Activated CD4-positive, alpha-beta T cell treated with anti-CD3 and anti-CD28 coated beads, Interleukin-2, amount 50 U/mL, for 24 hours (primary cell): ENCODE results near the gene GPR161.
A peak's percentile ranks its signal among the peaks of the same experiment; 100 is the strongest.

Experiments used
- DNase-seq, 2 donors: peaks; one replicate each; pipeline ENCODE4 v3.0.0-alpha.2; 2020; ENCODE audit warnings: low read depth in 1 of 2, low spot score in 1 of 2

The GPR161 gene

DNA sequence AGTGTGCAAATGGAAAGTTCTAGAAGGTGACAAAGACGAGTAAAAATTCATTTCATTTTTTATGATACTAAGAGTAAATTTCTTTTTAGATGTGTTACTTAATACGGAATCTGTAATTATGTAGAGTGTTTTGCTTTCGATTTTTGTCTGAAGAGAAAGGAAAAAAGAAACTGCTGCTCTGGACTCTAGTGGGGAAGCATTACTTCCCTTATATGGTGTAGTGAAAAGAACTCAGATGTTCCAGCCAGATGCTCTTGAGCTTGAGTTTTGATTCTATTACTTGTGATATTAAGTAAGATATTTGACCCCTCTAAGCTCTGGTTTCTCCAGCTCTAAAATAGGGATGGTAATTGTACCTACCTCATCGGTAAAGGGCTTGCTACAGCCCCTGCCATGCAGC lies 12.2 kb upstream of the GPR161 start:
- DNase-seq, result no peak

DNA sequence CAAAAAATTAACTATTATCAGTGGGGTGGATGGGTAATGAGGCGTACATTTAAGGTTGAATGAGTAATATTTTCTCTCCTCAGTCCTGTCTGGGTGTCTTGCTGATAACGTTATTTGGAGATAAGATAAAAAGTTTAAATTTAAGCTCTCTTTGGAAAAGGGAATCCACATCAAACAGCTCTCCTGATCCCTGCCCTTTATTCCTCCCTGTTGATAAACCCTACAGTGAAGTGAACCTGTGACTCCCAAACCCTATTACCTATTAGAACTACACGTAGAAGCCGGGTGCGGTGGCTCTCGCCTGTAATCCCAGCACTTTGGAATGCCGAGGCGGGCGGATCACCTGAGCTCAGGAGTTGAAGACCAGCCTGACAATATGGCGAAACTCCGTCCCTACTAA lies 9.9 kb upstream of the GPR161 start:
- no peak for DNase-seq

DNA sequence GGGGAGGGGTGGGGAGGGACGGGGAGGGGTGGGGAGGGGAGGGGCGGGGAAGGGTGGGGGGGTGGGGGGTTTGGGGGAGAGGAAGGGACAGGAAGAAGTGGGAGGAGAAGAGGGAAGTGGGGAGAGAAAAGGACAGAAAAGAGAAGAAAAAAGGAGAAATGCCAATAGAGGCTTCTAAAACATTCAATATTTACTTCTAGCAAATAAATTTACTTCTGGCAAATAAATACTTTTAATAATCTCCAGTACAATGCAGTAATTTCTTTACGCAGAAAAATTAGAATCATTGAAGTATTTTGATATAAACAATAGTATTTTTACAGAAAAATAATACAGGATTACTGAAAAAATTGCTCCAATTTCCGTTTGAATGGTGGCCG lies 9.4 kb upstream of the GPR161 start:
- DNase-seq, result no peak

DNA sequence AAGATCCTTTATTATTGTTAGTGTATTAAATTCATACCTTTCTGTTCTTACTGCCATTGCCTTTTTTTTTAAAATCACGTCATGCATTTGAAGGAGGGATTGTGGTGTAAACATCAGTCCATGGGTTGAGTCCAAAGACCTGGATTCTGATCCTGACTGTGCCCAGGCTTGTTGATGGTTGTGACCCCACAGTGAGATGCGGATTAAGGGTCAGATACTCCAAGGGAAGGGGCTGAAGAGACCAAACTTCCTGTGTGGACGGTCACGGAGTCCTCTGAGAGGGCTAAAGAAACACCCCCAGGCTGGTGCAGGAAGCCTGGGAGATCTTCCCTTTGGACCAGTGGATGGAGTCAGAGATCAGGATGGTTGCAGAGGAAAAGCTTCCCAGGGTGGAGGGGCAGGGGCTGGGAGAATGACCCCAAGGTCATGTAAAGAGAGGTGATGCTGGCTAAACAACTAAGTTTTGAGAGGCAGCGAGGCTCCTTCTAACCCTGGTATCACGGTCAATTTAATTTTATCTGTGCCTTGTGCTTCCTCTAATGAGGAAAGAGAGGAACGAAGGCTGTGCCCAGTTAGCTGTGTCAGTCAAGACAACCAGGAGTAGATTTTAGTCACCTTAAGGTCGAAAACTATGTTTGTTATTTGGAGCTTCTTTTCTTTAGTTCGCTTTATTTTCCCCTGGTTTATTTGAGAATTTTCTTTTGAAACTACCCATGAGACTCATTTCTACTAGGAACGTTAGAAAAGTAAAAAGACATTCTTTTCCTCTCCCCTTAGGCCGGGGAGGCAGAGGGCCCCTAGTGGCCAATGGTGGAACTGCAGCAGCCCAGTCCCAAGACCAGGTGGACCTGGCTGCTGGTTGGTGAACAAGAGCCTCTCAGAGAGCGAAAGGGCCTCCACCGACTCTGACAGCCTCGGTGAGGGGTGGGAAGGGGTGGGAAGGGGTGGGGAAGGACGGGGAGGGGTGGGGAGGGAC lies 8.7 kb upstream of the GPR161 start:
- peak; percentile 77 for DNase-seq

DNA sequence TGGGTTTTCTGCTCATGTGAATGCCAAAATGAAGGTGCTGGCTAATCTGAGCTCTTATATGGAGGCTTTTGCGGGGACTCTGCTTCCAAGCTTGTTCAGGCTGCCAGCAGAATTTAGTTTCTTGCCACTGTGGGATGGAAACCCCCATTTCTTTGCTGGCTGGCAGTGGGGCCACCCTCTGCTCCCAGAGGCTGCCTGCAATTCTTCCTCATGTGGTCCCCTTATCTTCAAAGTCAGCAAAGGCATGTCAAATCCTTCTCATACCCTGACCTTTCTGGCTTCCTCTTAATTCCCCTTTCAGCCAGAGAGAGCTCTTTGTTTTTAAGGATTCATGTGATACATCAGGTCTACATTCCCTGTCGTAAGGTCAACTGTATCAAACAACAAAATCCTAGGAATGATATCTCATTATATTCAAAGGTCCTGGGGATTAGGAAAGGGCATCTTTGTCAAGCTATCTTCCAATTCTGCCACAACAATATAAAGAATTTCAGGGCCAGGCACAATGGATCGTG lies 5.2 kb upstream of the GPR161 start:
- no peak for DNase-seq

DNA sequence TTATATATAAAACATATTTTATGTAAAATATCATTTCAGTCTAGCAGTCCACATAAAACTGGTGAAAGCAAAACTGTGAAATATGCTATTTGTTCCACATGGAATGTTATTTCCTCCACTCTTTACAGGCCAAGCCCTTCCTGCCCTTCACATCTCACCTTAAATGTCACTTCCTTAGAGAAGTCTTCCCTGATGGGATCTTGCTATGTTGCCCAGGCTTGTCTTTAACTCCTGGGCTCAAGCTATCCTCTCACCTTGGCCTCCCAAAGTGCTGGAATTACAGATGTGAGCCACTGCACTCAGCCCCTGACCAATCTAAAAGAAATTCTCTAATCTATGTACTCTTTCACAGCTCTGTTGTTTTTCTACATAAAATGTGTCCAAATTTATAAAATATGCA lies 2.3 kb upstream of the GPR161 start:
- no peak for DNase-seq

DNA sequence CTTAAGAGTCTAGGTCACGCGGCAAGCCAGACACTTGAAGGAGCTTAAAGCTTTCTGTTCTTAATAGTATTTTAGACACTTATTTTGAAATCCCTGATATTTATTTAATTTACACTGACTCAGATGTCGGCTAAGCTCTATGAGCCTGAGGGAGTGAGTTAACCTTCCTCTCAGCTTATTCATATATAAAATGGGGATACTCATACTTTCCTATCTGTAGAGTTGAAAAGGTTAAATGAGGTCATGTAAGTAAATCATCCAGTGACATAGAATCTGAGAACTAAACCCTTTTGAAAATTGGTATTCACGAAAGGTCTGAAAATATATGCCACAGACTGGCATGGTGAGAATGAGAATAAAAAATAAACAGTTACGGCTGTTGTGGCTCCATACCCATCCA lies 1.4 kb upstream of the GPR161 start:
- no peak for DNase-seq

DNA sequence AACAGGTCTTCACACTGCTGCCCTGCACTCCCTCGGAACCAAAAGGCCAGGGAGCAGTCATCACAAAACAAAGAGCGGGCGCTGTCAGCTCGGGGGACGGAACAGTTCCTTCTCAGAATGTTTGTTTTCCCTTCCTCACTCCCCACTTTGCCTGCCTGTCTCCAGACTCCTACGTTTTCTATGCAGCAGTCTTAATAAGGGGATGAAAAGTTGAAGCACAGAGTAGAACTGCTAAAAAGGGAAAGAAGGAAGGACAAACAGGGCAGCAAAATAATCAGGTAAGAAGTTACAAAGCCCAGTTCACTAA lies 738 bp upstream of the GPR161 start:
- no peak for DNase-seq

DNA sequence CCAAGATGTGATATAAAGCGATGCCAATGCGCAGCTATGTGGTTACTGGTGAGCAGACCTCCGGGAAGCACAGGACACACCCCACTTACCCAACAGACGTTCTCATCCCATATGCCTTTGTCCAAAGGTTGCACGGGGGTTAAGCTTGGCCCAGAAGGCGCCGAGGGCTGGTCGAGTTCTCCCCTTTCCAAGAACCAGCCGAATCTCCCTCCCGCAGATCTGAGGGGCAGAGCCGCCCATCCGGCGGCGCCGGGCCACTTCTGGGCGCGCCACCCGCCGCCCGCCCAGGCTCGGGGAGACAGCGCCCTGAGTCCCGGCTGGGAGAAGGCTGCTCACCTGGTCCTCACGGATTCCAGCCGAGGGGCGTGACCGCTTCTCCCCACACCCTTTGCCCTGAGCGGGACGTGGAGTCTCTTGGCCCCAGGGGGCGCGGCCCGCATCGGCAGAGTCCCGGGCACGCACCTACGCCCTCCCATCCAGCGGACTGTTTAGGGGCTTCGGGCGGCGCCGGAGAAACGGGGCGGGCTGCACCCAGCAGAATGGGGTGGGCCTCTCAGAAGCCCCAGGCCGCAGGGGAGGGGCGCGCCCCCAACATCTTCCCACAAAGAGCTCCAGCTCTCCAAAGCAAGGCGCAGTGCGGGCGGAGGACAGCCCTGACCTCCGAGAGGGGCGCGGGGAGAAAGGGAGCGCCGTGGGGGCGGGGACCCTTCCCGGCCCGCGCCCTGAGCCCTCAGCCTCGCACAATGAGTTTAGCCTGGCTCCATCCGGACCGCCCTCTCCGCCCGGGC lies 615 bp downstream of the GPR161 start:
- DNase-seq, result no peak

DNA sequence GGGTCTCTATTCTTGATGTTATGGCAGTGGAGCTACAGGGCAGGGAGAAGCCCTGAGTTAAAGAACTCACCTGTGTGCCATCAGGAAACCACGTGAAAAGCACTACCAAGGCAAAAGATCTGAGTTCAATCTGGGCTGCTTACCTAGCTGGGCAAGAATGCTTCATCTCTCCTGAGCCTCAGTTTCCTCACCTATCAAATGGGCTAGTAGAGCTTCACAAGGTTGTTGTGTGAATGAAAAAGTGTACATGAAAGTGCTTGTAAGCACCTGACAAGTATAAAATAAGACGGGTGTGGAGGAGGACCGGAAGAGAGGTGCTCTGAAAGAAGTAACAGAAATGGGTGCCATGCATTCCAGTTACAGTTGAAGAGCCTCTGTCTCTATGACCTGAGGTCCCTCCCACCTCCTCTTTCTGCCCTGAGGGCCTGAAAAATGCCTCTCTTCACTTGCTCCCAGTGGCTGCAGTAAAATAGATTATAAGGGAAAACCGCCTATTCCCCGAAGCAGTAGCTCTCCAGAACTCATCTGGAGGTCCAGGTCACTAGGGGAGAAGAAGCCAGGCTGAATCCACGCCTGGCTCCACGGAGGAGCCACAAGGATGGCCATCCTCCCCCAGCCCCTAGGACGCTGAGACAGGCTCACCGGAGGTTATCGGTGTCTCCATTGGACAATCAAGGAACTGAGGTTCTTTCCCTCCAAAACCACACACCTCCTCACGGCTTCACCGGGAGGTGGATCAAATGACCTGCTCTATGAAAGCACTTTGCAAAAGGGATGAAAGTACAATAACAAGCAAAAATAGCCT lies 1.4 kb downstream of the GPR161 start:
- no peak for DNase-seq

DNA sequence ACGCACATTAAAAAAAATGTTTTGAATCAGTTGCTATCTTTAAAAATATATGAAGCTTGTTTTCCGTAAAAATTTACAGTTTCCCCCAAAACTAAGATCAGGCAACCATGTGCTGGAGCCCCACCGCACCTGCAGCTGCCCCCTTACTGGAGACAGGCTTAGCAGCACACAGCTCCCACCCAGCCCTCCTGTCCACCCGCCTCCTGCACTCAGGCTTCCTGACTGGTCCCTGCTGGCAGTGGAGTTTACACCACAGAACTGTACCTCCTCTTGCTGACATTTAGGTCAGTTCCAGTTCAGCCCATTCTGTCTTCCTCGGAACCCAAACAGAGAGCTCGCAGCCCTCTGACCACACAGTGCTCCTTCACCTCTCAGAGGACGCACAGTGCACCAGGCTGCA lies 2.1 kb downstream of the GPR161 start:
- no peak for DNase-seq

DNA sequence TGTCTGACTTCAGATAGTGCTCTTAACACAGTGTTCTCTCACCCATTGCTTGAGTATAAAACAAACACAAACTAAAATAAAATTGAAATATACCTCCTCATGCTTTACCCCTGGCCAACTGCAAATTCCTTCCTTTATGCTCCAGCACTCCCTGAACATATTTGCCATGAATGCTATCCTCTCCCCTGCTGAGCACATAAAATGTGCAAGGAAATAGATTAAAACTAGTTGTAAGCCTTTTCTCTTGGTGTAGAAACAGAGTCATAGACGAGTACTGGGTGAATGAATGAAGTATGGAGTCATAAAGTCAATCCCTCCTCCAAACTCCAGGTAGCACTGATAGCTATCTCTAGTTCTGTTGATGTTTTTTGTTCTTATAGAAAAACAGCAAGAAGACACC lies 2.6 kb downstream of the GPR161 start:
- no peak for DNase-seq

DNA sequence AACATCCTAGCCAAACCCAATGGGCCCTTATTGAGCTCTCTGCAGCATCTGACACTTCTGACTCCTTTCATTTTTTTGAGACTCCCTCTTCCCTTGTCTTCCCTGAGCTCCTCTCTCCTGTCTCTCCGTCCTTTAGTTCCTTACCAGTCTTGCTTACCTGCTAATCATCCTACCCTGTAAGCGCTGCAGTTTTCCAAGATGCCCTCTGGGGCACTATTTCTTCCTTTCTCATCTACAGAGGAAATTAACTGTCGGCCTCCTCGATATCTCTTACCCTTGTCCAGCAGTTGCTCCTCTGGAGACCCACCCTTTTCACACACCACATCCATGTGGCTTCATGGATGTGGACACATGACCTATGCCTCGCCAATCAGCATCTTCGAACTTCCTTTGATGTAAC lies 6.8 kb downstream of the GPR161 start:
- no peak for DNase-seq

DNA sequence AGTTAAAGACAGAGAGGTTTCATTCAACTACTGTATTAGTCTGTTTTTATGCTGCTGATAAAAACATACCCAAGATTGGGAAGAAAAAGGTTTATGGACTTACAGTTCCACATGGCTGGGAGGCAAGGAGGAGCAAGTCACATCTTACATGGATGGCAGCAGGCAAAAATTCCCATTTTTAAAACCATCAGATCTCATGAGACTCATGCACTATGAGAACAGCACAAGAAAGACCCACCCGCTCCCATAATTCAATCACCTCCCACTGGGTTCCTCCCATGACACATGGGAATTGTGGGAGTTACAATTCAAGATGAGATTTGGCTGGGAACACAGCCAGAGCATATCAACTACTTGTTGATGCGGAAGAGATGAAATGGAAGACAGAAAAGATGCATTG lies 9.2 kb downstream of the GPR161 start:
- no peak for DNase-seq

DNA sequence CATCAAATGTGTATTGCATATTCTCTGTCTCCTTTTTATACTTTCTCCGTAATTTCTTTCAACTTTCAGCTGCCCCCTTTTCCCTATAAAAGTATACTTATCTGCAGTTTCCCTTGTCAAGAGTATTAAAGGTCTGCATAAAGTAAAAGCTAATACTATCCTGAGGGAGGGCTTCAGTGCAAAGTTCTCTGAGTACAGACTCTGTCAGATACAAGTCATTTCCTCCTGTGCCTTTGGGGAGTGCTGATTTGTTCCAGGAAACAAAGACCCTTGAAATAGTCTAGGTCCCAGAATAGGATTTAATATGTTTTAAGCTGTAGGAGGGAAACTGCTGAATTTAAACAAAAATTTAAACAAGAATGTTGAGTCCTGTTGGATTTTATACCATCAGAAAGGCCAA lies 11.7 kb downstream of the GPR161 start:
- no peak for DNase-seq

DNA sequence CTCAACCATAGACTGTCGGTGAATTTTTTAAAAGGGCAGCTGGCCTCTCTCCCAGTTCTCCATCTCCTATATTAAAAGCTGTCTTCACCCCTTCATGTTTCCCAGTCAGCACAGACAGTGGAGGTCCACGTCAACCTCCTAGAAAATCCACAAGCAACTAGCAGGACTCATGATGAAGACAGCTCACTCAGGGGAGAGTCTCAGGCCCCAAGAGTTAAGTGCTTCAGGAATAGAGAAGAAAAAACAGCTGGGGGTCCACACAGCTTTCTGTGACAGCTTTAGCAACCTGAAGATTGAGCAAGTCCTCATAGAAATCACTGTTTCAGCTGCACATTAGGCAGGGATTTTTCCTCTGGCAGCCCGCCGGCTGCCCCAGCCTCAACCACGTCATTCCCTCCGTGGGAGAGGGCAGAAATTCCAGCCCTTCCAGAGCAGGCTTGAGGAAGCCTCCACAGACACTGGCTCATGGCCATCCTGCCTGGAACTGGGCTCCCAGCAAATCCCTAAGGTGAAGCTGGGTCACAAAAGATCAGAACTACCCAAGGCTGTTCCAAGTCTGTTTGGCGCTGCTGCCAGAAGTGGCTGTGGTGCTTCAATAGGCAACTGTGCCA lies 15.2 kb downstream of the GPR161 start:
- DNase-seq, result no peak

DNA sequence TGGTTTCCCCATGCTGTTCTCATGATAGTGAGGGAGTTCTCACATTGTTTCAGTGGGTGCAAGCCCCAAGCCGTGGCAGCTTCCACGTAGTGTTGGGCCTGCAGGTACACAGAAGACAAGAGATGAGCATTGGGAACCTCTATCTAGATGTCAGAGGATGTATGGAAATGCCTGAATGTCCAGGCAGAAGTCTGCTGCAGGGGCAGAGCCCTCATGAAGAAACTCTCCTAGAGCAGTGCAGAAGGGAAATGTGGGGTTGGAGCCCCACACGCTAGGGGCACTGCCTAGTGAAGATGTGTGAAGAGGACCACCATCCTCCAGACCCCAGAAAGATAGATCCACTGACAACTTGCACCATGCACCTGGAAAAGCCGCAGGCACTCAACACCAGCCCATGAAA lies 17.0 kb downstream of the GPR161 start:
- DNase-seq, result no peak

DNA sequence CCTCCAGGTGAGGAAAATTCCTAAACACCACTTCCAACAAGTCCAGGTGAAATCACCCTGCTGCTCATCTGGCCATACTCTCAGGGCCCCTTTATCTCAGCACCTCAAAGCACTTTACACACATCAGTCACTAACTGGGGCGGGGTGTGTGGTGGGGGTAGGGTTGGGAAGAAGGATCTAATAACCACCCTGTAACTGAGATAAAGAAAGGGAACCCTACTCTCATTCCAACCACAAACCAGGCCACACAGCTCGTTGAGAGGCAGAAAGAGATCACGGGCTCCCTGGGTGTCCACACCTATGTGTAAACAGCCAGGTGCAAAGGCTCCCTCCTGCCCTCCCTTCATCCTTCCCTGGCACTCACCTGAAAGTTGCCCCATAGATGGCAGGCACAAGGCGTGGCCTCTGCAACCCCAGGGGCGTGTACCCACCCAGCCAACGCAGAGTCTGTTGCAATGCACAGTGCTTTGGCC lies 20.4 kb downstream of the GPR161 start:
- DNase-seq, result no peak

DNA sequence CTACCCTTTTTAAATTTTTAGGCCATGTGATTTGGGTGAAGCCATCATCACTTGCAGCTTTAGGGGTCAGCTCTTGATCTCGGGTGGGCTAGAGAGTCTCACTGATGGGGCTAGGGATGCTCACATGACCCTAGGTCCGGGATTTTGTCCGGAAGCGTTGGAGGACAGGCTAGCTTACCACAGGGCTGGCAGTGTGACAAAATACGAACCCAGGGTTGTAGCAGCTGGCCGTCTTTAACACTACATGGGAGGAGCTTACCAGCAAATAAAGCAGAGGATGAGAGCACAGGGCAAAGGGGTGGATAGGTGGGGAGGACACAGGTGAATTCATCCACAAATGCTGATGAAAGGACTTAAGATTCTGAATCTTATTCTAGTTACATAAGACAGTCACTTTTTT lies 21.9 kb downstream of the GPR161 start:
- DNase-seq, result no peak

DNA sequence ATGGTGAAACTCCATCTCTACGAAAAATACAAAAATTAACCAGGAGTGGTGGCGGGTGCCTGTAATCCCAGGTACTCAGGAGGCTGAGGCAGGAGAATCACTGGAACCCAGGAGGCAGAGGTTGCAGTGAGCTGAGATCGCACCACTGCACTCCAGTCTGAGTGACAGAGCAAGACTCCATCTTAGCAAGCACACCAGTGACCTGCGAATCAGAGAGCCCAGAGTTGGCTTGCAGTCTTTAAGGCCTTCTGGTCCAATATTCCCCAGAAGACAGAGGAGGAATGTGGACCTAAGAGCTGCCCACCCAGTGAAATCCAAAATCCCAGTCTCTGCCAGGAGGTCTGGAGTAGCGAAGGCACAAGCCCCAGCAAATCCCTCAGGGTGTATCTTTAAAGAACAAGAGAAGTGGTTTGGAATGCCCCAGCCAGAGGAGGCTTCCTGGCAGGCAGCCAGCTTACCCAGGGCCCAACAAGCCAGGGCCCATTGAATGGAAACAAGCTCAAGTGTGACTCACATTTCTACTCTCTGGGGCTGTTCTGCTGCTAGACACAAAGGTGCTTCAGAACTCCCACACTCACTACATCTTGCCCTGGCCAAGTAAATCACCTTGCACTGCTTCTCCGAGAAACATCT lies 23.9 kb downstream of the GPR161 start:
- DNase-seq, result peak; percentile 15 to 57
